SK-N-SH (cell line): ENCODE measurements around the gene RAPGEF6. TPM values are rescaled to one million over a fixed set of nuclear protein-coding genes. Genes with fewer than 3 reads are reported as not detected.

ENCODE experiments used
- CTCF ChIA-PET: fragments of 300-600, 350-600 bp; formaldehyde crosslinking; extraction: SDS; loops from one replicate; lab custom pipeline; 2021; lab: Yijun Ruan, JAX
- POLR2A ChIA-PET: fragments of 350-600 bp; sonication (Branson Sonifier 250); formaldehyde crosslinking; extraction: SDS; loops from one replicate; lab custom pipeline; 2020; ENCODE audit warnings: antibody characterized with exemption, inconsistent platforms; lab: Yijun Ruan, JAX
- DNase-seq: peaks from one replicate; pipeline ENCODE4 v3.0.0; 2012
- H2AFZ ChIP-seq: fragments of 200-600 bp; sonication (generic); 2 replicates; pipeline ENCODE4 v1.8.1; 2016; ENCODE audit warnings: antibody characterized with exemption, mild to moderate bottlenecking, low read depth
- H3F3A ChIP-seq: fragments of 200-600 bp; sonication (generic); replicated peaks from 2 replicates; pipeline ENCODE3; 2016; ENCODE audit warnings: antibody characterized with exemption, mild to moderate bottlenecking; ENCODE audit not compliant: insufficient read depth
- H3K27ac ChIP-seq, 2 experiments: fragments of 200-500 bp in 1 of 2; fragments of 200-600 bp in 1 of 2; sonication (Bioruptor generic) in 1 of 2; sonication (generic), shearing (Covaris generic) in 1 of 2; 2 replicates each; pipeline versions ENCODE4 v1.5.1 to v1.6.1; 2014 to 2016; ENCODE audit warnings: low read depth in 2 of 2, inconsistent platforms in 1 of 2, low read length in 1 of 2, mild to moderate bottlenecking in 1 of 2, mixed read lengths in 1 of 2
- H3K27me3 ChIP-seq: fragments of 200-600 bp; sonication (generic), shearing (Covaris generic); 2 replicates; pipeline ENCODE4 v1.6.1; 2016; ENCODE audit warnings: mixed run types; ENCODE audit not compliant: insufficient read depth
- H3K36me3 ChIP-seq, 2 experiments: fragments of 200-500 bp in 1 of 2; fragments of 200-600 bp in 1 of 2; sonication (Bioruptor generic) in 1 of 2; sonication (generic) in 1 of 2; replicated peaks in 1 of 2; 2 replicates each; pipeline versions ENCODE3 to v1.5.1; 2014 to 2016; ENCODE audit warnings: low read length in 1 of 2, mild to moderate bottlenecking in 1 of 2; ENCODE audit not compliant: insufficient read depth in 2 of 2, control insufficient read depth in 1 of 2
- H3K4me1 ChIP-seq, 2 experiments: fragments of 200-500 bp in 1 of 2; fragments of 200-600 bp in 1 of 2; sonication (Bioruptor generic) in 1 of 2; sonication (generic), shearing (Covaris generic) in 1 of 2; 2 replicates each; pipeline versions ENCODE4 v1.5.1 to v1.6.1; 2014 to 2016; ENCODE audit warnings: low read depth in 1 of 2, low read length in 1 of 2, mixed run types in 1 of 2; ENCODE audit not compliant: insufficient read depth in 2 of 2, control insufficient read depth in 1 of 2
- H3K4me2 ChIP-seq: fragments of 200-600 bp; sonication (generic), shearing (Covaris generic); 2 replicates; pipeline ENCODE4 v1.6.1; 2017; ENCODE audit warnings: mixed run types
- H3K4me3 ChIP-seq, 2 experiments: fragments of 200-500 bp in 1 of 2; fragments of 200-600 bp in 1 of 2; sonication (Bioruptor generic) in 1 of 2; sonication (generic), shearing (Covaris generic) in 1 of 2; 2 replicates each; pipeline versions ENCODE4 v1.5.1 to v1.8.1; 2014 to 2016; ENCODE audit warnings: low read depth in 2 of 2, inconsistent platforms in 1 of 2, low read length in 1 of 2, mild to moderate bottlenecking in 1 of 2, mixed read lengths in 1 of 2, moderate library complexity in 1 of 2
- H3K79me2 ChIP-seq: fragments of 200-600 bp; sonication (generic); 2 replicates; pipeline ENCODE4 v1.8.1; 2017; ENCODE audit warnings: mild to moderate bottlenecking; ENCODE audit not compliant: insufficient read depth
- H3K9ac ChIP-seq: fragments of 200-600 bp; sonication (generic); 2 replicates; pipeline ENCODE4 v1.6.1; 2017; ENCODE audit warnings: mixed run types
- H3K9me2 ChIP-seq: fragments of 200-600 bp; sonication (generic); 2 replicates; pipeline ENCODE4 v1.6.1; 2017; ENCODE audit warnings: mixed run types
- H3K9me3 ChIP-seq: fragments of 200-600 bp; sonication (generic); 2 replicates; pipeline ENCODE4 v1.6.1; 2017; ENCODE audit warnings: mixed run types, mild to moderate bottlenecking, moderate library complexity
- H4K20me1 ChIP-seq: fragments of 200-600 bp; sonication (generic); 2 replicates; pipeline ENCODE4 v1.6.1; 2017; ENCODE audit warnings: mild to moderate bottlenecking, mixed run types; ENCODE audit not compliant: insufficient read depth
- ELF1 ChIP-seq: IDR thresholded peaks from 2 replicates; pipeline ENCODE4 v1.4.0; 2012
- EP300 ChIP-seq, 2 experiments: IDR thresholded peaks; 2 replicates each; pipeline versions ENCODE4 v1.4.0 to v1.6.1; 2012; ENCODE audit warnings: borderline replicate concordance in 1 of 2, low read depth in 1 of 2, low read length in 1 of 2
- EZH2phosphoT487 ChIP-seq: fragments of 200-600 bp; sonication (generic); IDR thresholded peaks from 2 replicates; pipeline ENCODE4 v1.6.1; 2017; ENCODE audit warnings: low read depth, mixed run types, mild to moderate bottlenecking, antibody characterized with exemption, moderate library complexity, borderline replicate concordance
- FOXJ3 ChIP-seq: sonication (generic); formaldehyde crosslinking; IDR thresholded peaks from 2 replicates; pipeline ENCODE4 v1.5.1; 2020; ENCODE audit warnings: mild to moderate bottlenecking, missing genetic modification reagents
- GABPA ChIP-seq: IDR thresholded peaks from 2 replicates; pipeline ENCODE4 v1.4.0; 2012; ENCODE audit warnings: low read depth, mild to moderate bottlenecking
- GATA2 ChIP-seq: sonication (generic); formaldehyde crosslinking; IDR thresholded peaks from 2 replicates; pipeline ENCODE4 v1.5.0; 2020; ENCODE audit warnings: mild to moderate bottlenecking, missing genetic modification reagents
- NFIC ChIP-seq: IDR thresholded peaks from 2 replicates; pipeline ENCODE4 v1.4.0; 2012; ENCODE audit warnings: borderline replicate concordance
- NRF1 ChIP-seq: IDR thresholded peaks from 2 replicates; pipeline ENCODE4 v1.6.1; 2012; ENCODE audit warnings: low read depth, mild to moderate bottlenecking, low read length
- POLR2AphosphoS5 ChIP-seq: IDR thresholded peaks from 2 replicates; pipeline ENCODE4 v1.6.1; 2012; ENCODE audit warnings: low read depth, low read length
- RCOR1 ChIP-seq: fragments of 150-350 bp; IDR thresholded peaks from 2 replicates; pipeline ENCODE4 v1.6.1; 2017; ENCODE audit warnings: antibody characterized with exemption, low read length
- RXRA ChIP-seq: IDR thresholded peaks from 2 replicates; pipeline ENCODE4 v1.4.0; 2012; ENCODE audit warnings: low read depth, mild to moderate bottlenecking, borderline replicate concordance
- TCF12 ChIP-seq: IDR thresholded peaks from 2 replicates; pipeline ENCODE4 v1.4.0; 2012
- YY1 ChIP-seq: IDR thresholded peaks from 2 replicates; pipeline ENCODE4 v1.4.0; 2012; ENCODE audit warnings: low read depth, mild to moderate bottlenecking
- WGBS: methylation state at CpG from one replicate; pipeline ENCODE4 v1.1.6; 2017; ENCODE audit warnings: low lambda C conversion rate; 5-methylcytosine and 5-hydroxymethylcytosine counted together
- polyA plus RNA-seq, 3 experiments: library from polyadenylated mRNA; depleted of rRNA; stranded (reverse); fragments of >200 nt; gene quantifications; 2 replicates each; pipeline ENCODE4 v1.2.3, GENCODE V29; 2012
- TF ChIP-seq, protein P1 (sequence below): fragments of 150-350 bp; IDR thresholded peaks from 2 replicates; pipeline ENCODE4 v1.6.1; 2017; ENCODE audit warnings: antibody characterized with exemption, low read length, low read depth, borderline replicate concordance
- TF ChIP-seq, protein P2 (sequence below): IDR thresholded peaks from 2 replicates; pipeline ENCODE4 v1.4.0; 2012; ENCODE audit warnings: low read depth, borderline replicate concordance
- TF ChIP-seq, protein P3 (sequence below): fragments of 150-350 bp; IDR thresholded peaks from 2 replicates; pipeline ENCODE4 v1.6.1; 2016; ENCODE audit warnings: mild to moderate bottlenecking, low read depth, low read length

The RAPGEF6 gene
- polyA plus RNA-seq, 1 of the 3 experiments (the other 2 are of a cell fraction), result 2.9 TPM

DNA sequence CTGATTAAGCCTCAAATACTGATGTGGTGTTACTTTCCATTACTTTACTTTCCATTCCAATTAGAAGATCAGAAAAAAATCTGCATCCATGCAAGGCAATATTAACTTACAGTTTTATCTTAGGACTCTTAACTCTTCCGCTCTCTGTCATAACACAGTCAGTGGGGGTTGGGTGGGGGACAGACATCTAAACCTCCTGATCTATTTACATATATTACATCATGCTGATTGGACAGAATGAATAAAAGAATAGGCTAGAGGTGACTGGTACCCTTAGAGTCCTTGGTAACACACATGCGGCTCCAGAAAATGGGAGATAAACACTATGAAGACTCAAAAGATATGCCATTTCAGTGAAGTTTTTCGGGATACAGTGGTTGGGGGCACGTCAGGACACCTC is 27.6 kb downstream of the RAPGEF6 start:
- Histone ChIP-seq H3K9me3 (no peaks in the 10 kb centered on the region), H3K27me3 (no peaks in the 10 kb centered on the region), H3K36me3 (peaks cover 0 to 7% of the 10 kb centered on the region in 2 experiments), H3K4me1 (peaks cover 0 to 6% of the 10 kb centered on the region in 2 experiments; a peak in 2 of 4 replicates), H3F3A (peaks cover 20% of the 10 kb centered on the region), H3K79me2 (peaks cover 74% of the 10 kb centered on the region), H4K20me1 (no peaks in the 10 kb centered on the region), H3K9ac (no peak overlapping the region), H2AFZ (no peak overlapping the region), H3K4me3 (no peak overlapping the region), H3K9me2 (no peaks in the 10 kb centered on the region), H3K27ac (no peak overlapping the region), H3K4me2 (no peak overlapping the region)
- ChIA-PET CTCF (no interaction called here), POLR2A (no interaction called here)
- DNase-seq, result no peak
- 96% methylated on average over 4 of the region's 4 CpGs for WGBS
- TF ChIP-seq EP300 (IDR thresholded peaks at IDR 0.05; ENCODE audit: borderline replicate concordance in 1 of 2, low read depth in 1 of 2, low read length in 1 of 2) (no peak), RXRA (no peak), YY1 (no peak), NFIC (no peak), GATA2 (CRISPR knock-in tag) (no peak), EZH2phosphoT487 (no peak), NRF1 (no peak), RCOR1 (no peak)
- TF ChIP-seq, protein P1, sequence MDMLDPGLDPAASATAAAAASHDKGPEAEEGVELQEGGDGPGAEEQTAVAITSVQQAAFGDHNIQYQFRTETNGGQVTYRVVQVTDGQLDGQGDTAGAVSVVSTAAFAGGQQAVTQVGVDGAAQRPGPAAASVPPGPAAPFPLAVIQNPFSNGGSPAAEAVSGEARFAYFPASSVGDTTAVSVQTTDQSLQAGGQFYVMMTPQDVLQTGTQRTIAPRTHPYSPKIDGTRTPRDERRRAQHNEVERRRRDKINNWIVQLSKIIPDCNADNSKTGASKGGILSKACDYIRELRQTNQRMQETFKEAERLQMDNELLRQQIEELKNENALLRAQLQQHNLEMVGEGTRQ, result no peak

DNA sequence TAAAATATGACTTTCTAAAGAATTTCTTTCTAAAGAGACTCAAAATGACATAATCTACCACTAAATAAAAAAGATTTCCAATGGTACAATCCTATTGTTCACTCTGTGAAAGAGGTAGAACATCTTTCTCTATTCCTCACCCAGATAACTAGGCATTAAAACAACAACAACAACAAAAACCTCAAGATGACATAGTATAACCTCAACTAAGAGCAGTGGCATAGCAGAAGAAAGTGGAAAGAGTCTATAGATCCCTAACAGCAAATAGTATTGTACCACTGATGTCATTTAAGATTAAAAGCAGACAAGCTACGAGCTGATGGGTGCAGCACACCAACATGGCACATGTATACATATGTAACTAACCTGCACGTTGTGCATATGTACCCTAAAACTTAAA is 29.9 kb downstream of the RAPGEF6 start:
- Histone ChIP-seq H2AFZ (no peak overlapping the region), H3K79me2 (peaks cover 64% of the 10 kb centered on the region), H3K9me3 (no peaks in the 10 kb centered on the region), H3K9me2 (no peaks in the 10 kb centered on the region), H3K9ac (no peak overlapping the region), H3K27me3 (no peaks in the 10 kb centered on the region), H3K4me3 (no peak overlapping the region), H3K4me1 (peaks cover 0 to 4% of the 10 kb centered on the region in 2 experiments; a peak in 2 of 4 replicates), H3F3A (peaks cover 2% of the 10 kb centered on the region), H3K36me3 (peaks cover 0 to 7% of the 10 kb centered on the region in 2 experiments), H3K4me2 (no peak overlapping the region), H3K27ac (no peak overlapping the region), H4K20me1 (no peaks in the 10 kb centered on the region)
- CTCF ChIA-PET, result interaction anchor here (1.4 to 4.0 kb wide), 3 partner anchors 14 to 182 kb away, joined by 3 to 20 read pairs (median 4); no protein-coding TSS in a partner anchor
- POLR2A ChIA-PET, result no interaction called here
- WGBS, result 98% methylated on average over 2 of the region's 2 CpGs
- TF ChIP-seq, protein P2, sequence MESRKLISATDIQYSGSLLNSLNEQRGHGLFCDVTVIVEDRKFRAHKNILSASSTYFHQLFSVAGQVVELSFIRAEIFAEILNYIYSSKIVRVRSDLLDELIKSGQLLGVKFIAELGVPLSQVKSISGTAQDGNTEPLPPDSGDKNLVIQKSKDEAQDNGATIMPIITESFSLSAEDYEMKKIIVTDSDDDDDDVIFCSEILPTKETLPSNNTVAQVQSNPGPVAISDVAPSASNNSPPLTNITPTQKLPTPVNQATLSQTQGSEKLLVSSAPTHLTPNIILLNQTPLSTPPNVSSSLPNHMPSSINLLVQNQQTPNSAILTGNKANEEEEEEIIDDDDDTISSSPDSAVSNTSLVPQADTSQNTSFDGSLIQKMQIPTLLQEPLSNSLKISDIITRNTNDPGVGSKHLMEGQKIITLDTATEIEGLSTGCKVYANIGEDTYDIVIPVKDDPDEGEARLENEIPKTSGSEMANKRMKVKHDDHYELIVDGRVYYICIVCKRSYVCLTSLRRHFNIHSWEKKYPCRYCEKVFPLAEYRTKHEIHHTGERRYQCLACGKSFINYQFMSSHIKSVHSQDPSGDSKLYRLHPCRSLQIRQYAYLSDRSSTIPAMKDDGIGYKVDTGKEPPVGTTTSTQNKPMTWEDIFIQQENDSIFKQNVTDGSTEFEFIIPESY, result no peak
- TF ChIP-seq FOXJ3 (CRISPR knock-in tag) (no peak), ELF1 (no peak), POLR2AphosphoS5 (no peak), NRF1 (no peak), EP300 (IDR thresholded peaks at IDR 0.05; ENCODE audit: borderline replicate concordance in 1 of 2, low read depth in 1 of 2, low read length in 1 of 2) (no peak), TCF12 (no peak), GABPA (no peak)
- TF ChIP-seq, protein P1, result no peak
- TF ChIP-seq, protein P3, sequence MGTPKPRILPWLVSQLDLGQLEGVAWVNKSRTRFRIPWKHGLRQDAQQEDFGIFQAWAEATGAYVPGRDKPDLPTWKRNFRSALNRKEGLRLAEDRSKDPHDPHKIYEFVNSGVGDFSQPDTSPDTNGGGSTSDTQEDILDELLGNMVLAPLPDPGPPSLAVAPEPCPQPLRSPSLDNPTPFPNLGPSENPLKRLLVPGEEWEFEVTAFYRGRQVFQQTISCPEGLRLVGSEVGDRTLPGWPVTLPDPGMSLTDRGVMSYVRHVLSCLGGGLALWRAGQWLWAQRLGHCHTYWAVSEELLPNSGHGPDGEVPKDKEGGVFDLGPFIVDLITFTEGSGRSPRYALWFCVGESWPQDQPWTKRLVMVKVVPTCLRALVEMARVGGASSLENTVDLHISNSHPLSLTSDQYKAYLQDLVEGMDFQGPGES, result no peak
- DNase-seq, result no peak
